Tibial nerve (tissue), 4 donors: ENCODE data around the gene RSRP1.

ENCODE experiments used
- CTCF ChIP-seq, 5 experiments: fragments of 200-600 bp in 3 of 5; fragments of 450-650 bp in 2 of 5; sonication (generic) in 3 of 5; IDR thresholded peaks; one replicate each; pipeline ENCODE4 v1.5.1; 2016 to 2019; ENCODE audit warnings: antibody characterized with exemption in 5 of 5, mild to moderate bottlenecking in 3 of 5, moderate library complexity in 2 of 5
- EP300 ChIP-seq, 2 donors: sonication (generic); formaldehyde crosslinking; IDR thresholded peaks; one replicate each; pipeline ENCODE4 v1.6.1; 2017; ENCODE audit warnings: antibody characterized with exemption in 2 of 2, mild to moderate bottlenecking in 1 of 2
- POLR2A ChIP-seq, 2 donors: fragments of 450-650 bp; IDR thresholded peaks; one replicate each; pipeline ENCODE4 v1.6.1; 2017; ENCODE audit warnings: antibody characterized with exemption in 2 of 2, mild to moderate bottlenecking in 2 of 2, moderate library complexity in 2 of 2

DNA sequence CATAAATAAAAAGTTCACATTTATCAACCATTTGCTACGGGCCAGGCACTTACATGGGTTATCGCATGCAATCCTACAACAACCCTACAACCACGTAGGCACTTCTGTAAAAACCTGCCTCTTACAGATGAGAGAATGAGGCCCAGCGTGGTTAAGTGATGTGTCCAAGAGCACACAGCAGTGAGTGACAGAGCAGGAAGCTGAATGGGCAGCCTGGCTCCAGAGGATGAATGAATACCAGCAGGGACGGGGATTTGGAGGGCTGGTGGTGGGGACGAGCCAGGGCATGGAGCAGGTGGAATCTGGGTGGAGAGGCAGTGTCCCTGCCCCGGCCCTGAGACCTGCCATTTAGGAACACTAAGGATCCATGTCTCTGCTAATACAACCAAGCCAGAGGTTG, 50.4 kb downstream of the RSRP1 start:
- TF ChIP-seq CTCF (IDR thresholded peaks at IDR 0.05) (no peak), POLR2A (IDR thresholded peaks at IDR 0.05) (no peak), EP300 (IDR thresholded peaks at IDR 0.05) (no peak)
